K562 (cell line): Measurements from ENCODE around the gene RAB3C. TPM values are rescaled to one million over a fixed set of nuclear protein-coding genes. Genes with fewer than 3 reads are reported as not detected.
A peak's percentile ranks its signal among the peaks of the same experiment; 100 is the strongest.

Source experiments
- ATAC-seq: fragments of 200-7000 bp; cut with Tn5 transposase; 3 replicates; pipeline ENCODE4 v1.9.1; 2020; ENCODE audit warnings: moderate library complexity
- BruUV-seq: library from RNA; stranded (reverse); fragments of 400-500 nt; replicated peaks from 2 replicates; lab custom pipeline; 2021; lab: Mats Ljungman, UMichigan
- CTCF ChIA-PET: fragments of 300-600 bp; formaldehyde crosslinking; extraction: SDS; loops from one replicate; lab custom pipeline; 2021; ENCODE audit warnings: low intra/inter-chr PET ratio; lab: Yijun Ruan, JAX
- POLR2A ChIA-PET: fragments of 300-600, 350-650 bp; sonication (Branson Sonifier 250); formaldehyde crosslinking; extraction: SDS; loops from one replicate; lab custom pipeline; 2021; ENCODE audit warnings: antibody characterized with exemption, inconsistent platforms; lab: Yijun Ruan, JAX
- DNase-seq, 4 experiments: peaks; one replicate each; pipeline versions ENCODE4 v3.0.0 to v3.0.0-alpha.2; 2011 to 2018; ENCODE audit warnings: low spot score in 3 of 4, mixed read lengths in 3 of 4; ENCODE audit errors: extremely low read depth in 1 of 4
- FAIRE-seq: peaks from 2 replicates; lab custom pipeline; 2011; peaks lifted over from hg19 to GRCh38; lab: Jason Lieb, UNC
- H2AFZ ChIP-seq: 2 replicates; pipeline ENCODE4 v1.6.0; 2011; ENCODE audit warnings: low read depth, low read length, control low read depth, inconsistent platforms
- H3K27ac ChIP-seq: fragments of 200-600 bp; 3 replicates; pipeline ENCODE4 v1.8.0; 2011; ENCODE audit warnings: low read depth, mild to moderate bottlenecking, control low read depth, inconsistent platforms, low read length, moderate library complexity, mixed read lengths; ENCODE audit errors: extremely low read depth
- H3K27me3 ChIP-seq, 2 experiments: fragments of 300-600 bp in 1 of 2; 2 replicates in 1 of 2; 3 replicates in 1 of 2; pipeline versions ENCODE4 v1.6.0 to v1.8.0; 2011; ENCODE audit warnings: inconsistent platforms in 2 of 2, low read length in 2 of 2, mild to moderate bottlenecking in 1 of 2, mixed read lengths in 1 of 2, moderate library complexity in 1 of 2; ENCODE audit not compliant: control insufficient read depth in 2 of 2, insufficient read depth in 2 of 2
- H3K36me3 ChIP-seq: fragments of 300-600 bp; 3 replicates; pipeline ENCODE4 v1.8.0; 2011; ENCODE audit warnings: mild to moderate bottlenecking, low read length, inconsistent platforms; ENCODE audit not compliant: control insufficient read depth, insufficient read depth
- H3K4me1 ChIP-seq, 2 experiments: fragments of 200-600 bp in 1 of 2; replicated peaks in 1 of 2; 2 replicates in 1 of 2; 3 replicates in 1 of 2; pipeline versions ENCODE4 v1.5.1 to v1.8.0; 2011; ENCODE audit warnings: inconsistent platforms in 2 of 2, low read length in 2 of 2, mild to moderate bottlenecking in 1 of 2, mixed read lengths in 1 of 2, moderate library complexity in 1 of 2; ENCODE audit not compliant: control insufficient read depth in 2 of 2, insufficient read depth in 2 of 2
- H3K4me2 ChIP-seq: 2 replicates; pipeline ENCODE4 v1.6.1; 2011; ENCODE audit warnings: low read length, control low read depth, inconsistent platforms, mixed read lengths; ENCODE audit not compliant: insufficient read depth
- H3K4me3 ChIP-seq: fragments of 200-600 bp; sonication (generic), shearing (Covaris generic); 2 replicates; pipeline ENCODE4 v1.5.1; 2016; ENCODE audit warnings: control low read depth, inconsistent platforms
- H3K79me2 ChIP-seq: fragments of 200-600 bp; 3 replicates; pipeline ENCODE4 v1.8.0; 2011; ENCODE audit warnings: low read length, inconsistent platforms; ENCODE audit not compliant: control insufficient read depth, insufficient read depth
- H3K9ac ChIP-seq, 2 experiments: 2 replicates each; pipeline versions ENCODE4 v1.6.0 to v1.6.1; 2011; ENCODE audit warnings: low read depth in 2 of 2, low read length in 2 of 2, control low read depth in 1 of 2, inconsistent platforms in 1 of 2, mild to moderate bottlenecking in 1 of 2, mixed read lengths in 1 of 2; ENCODE audit not compliant: insufficient read depth in 1 of 2
- H3K9me1 ChIP-seq: one replicate; pipeline ENCODE4 v1.6.0; 2011; ENCODE audit warnings: inconsistent platforms, mild to moderate bottlenecking, low read length, moderate library complexity; ENCODE audit not compliant: control insufficient read depth, insufficient read depth
- H3K9me3 ChIP-seq: replicated peaks from 2 replicates; pipeline ENCODE4 v1.5.1; 2011; ENCODE audit warnings: low read depth, low read length, inconsistent platforms; ENCODE audit not compliant: control insufficient read depth, insufficient read depth
- H4K20me1 ChIP-seq: replicated peaks from 2 replicates; pipeline ENCODE4 v1.6.1; 2011; ENCODE audit warnings: low read length, inconsistent platforms, mixed read lengths; ENCODE audit not compliant: control insufficient read depth, insufficient read depth
- E2F8 ChIP-seq: fragments of 450-650 bp; IDR thresholded peaks from 2 replicates; pipeline ENCODE4 v1.7.1; 2018; ENCODE audit warnings: mild to moderate bottlenecking, low read depth; ENCODE audit not compliant: partially characterized antibody
- ELF1 ChIP-seq: fragments of 200-800 bp; sonication (Bioruptor generic); IDR thresholded peaks from 2 replicates; pipeline ENCODE4 v1.6.1; 2016; ENCODE audit warnings: missing genetic modification characterization, missing compliant biosample characterization
- FOXP1 ChIP-seq: sonication (generic); formaldehyde crosslinking; IDR thresholded peaks from 2 replicates; pipeline ENCODE4 v1.8.0; 2022; ENCODE audit warnings: mild to moderate bottlenecking, missing genetic modification reagents
- NUFIP1 ChIP-seq: fragments of 450-650 bp; IDR thresholded peaks from 2 replicates; pipeline ENCODE4 v1.6.1; 2018; ENCODE audit not compliant: partially characterized antibody
- TEAD2 ChIP-seq: fragments of 450-650 bp; IDR thresholded peaks from 2 replicates; pipeline ENCODE4 v1.6.1; 2016; ENCODE audit warnings: missing genetic modification characterization, control low read depth, missing compliant biosample characterization
- ZNF354B ChIP-seq: fragments of 250-450 bp; sonication (Bioruptor Pico); IDR thresholded peaks from 2 replicates; pipeline ENCODE4 v1.4.0; 2020
- ZNF449 ChIP-seq: fragments of 250-450 bp; sonication (Bioruptor Pico); IDR thresholded peaks from 2 replicates; pipeline ENCODE4 v1.8.0; 2022; ENCODE audit warnings: moderate library complexity, mild to moderate bottlenecking, inconsistent platforms
- WGBS: fragments of 100-300 bp; shearing (Covaris generic); methylation state at CpG from one replicate; pipeline ENCODE4 v1.1.6; 2016; ENCODE audit warnings: low coverage, mixed read lengths; ENCODE audit not compliant: insufficient coverage; ENCODE audit errors: missing lambda C conversion rate; 5-methylcytosine and 5-hydroxymethylcytosine counted together
- in situ Hi-C: fragments of 300-500 bp; cut with MboI; formaldehyde crosslinking; loops from 4 replicates; pipeline ENCODE4 v1.15.0; 2018; ENCODE audit warnings: inconsistent platforms, mixed read lengths
- intact Hi-C: fragments of 100-400 bp; cut with micrococcal nuclease; formaldehyde crosslinking; loops from 2 replicates; pipeline ENCODE4 v1.14.2; 2022
- polyA plus RNA-seq, 8 experiments: library from polyadenylated mRNA; depleted of rRNA in 4 of 8; stranded (reverse) in 5 of 8; unstranded in 3 of 8; fragments of >200 nt; fragmentation: Nextera tagmentation in 2 of 8; fragmentation: Illumina TruSeq in 1 of 8; extraction: Ambion mirVana in 2 of 8; extraction: Trizol in 1 of 8; gene quantifications; 2 replicates each; pipeline versions ENCODE4 v1.2.1 to v1.2.3, GENCODE V29; 2011 to 2014; ENCODE audit warnings: inconsistent platforms in 1 of 8, missing spikeins in 1 of 8
- total RNA-seq, 7 experiments: library from RNA; depleted of rRNA in 6 of 7; stranded (reverse); fragments of >200 nt in 6 of 7; fragmentation: Illumina TruSeq in 2 of 7; extraction: Trizol in 2 of 7; gene quantifications; 2 replicates each; pipeline versions ENCODE4 v1.2.1 to v1.2.3, GENCODE V29; 2011 to 2021; ENCODE audit warnings: low replicate concordance in 1 of 7

RAB3C gene
- total and polyA plus RNA-seq, 9 of the 15 experiments (the other 6 are each of a cell fraction or from before 2014, with no cell fraction given) = not detected

GRCh38 chr5:58582019-58582802, 664 bp upstream of the RAB3C start:
- ChIA-PET CTCF (no interaction called here), POLR2A (no interaction called here)
- in situ Hi-C loops = no loop called here
- WGBS = 11% methylated on average over 33 of the region's 38 CpGs
- H3K9me1 ChIP-seq = no peaks in the 10 kb centered on the region
- ATAC-seq (no peak), FAIRE-seq (no peak), DNase-seq (no peak)
- H3K79me2 ChIP-seq = no peaks in the 10 kb centered on the region
- H3K4me2 ChIP-seq = peak overlapping the region; percentile 16; the same call in 1 of the 2 replicates
- no peak overlapping the region for H2AFZ ChIP-seq
- H3K9me3 ChIP-seq = no peaks in the 10 kb centered on the region
- no peaks in the 10 kb centered on the region for H4K20me1 ChIP-seq
- intact Hi-C loops = no loop called here
- H3K36me3 ChIP-seq = no peaks in the 10 kb centered on the region
- TF ChIP-seq ELF1 (tag) (no peak), E2F8 (no peak), ZNF449 (no peak), TEAD2 (tag) (no peak), FOXP1 (CRISPR knock-in tag) (no peak), NUFIP1 (no peak), ZNF354B (CRISPR knock-in tag) (no peak)
- TF ChIP-seq, all 486 proteins: peak for 0
- no TSS peak for BruUV-seq
- Histone ChIP-seq H3K4me1 (no peaks in the 10 kb centered on the region), H3K4me3 (no peak overlapping the region), H3K27me3 (no peaks in the 10 kb centered on the region), H3K27ac (no peak overlapping the region), H3K9ac (no peak overlapping the region)
